HG02852 (cell line): ENCODE measurements around the gene SDE2.
"Not testable (repeated sequence)": the region's sequence is repeated elsewhere in the genome, so short reads cannot be mapped to it uniquely, and the experiment has no call there.

ENCODE experiments used
- ATAC-seq: cut with Tn5 transposase; IDR thresholded peaks from one replicate; pipeline ENCODE4 v1.9.1; 2021; ENCODE audit warnings: mild to moderate bottlenecking, moderate library complexity; ENCODE audit not compliant: unreplicated experiment

Gene SDE2

GRCh38 chr1:226007126-226007892 is 8.2 kb upstream of the SDE2 start:
- ATAC-seq, result not testable (repeated sequence)

GRCh38 chr1:226006686-226007085 is 7.5 kb upstream of the SDE2 start:
- no peak for ATAC-seq

GRCh38 chr1:226004396-226004795 is 5.3 kb upstream of the SDE2 start:
- ATAC-seq, result no peak

DNA sequence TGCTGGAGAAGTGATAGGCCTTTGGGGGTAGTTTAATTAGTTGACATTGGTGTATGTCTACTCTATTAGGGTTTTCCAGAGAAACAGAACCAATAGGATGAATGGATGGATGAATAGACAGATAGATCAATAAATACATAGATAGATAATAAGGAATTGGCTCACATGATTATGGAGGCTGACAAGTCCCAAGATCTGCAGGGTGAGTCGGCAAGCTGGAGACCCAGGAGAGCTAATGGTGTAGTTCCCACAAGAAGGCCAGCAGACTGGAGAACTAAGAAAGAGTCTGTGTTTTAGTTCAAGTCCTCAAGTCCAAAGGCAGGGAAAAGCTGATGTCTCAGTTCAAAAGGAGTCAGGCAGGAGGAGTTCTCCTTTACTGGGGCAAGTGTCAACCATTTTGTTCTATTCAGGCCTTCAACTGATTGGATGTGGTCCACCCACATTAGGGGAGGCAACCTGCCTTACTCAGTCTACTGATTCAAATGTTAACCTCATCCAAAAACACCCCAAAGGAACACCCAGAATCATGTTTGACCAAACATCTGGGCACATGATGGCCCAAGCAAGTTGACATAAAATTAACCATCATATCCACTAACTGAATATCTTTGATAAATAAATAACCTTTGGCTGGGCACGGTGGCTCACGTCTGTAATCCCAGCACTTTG is 4.5 kb upstream of the SDE2 start:
- ATAC-seq, result no peak

GRCh38 chr1:226002667-226003501 is 3.7 kb upstream of the SDE2 start:
- ATAC-seq, result no peak

- no peak for ATAC-seq
These were observed 3.0 kb upstream of the SDE2 start for GRCh38 chr1:226001963-226002666.

- no peak for ATAC-seq
These were observed 1.9 kb upstream of the SDE2 start for GRCh38 chr1:226001088-226001487.

DNA sequence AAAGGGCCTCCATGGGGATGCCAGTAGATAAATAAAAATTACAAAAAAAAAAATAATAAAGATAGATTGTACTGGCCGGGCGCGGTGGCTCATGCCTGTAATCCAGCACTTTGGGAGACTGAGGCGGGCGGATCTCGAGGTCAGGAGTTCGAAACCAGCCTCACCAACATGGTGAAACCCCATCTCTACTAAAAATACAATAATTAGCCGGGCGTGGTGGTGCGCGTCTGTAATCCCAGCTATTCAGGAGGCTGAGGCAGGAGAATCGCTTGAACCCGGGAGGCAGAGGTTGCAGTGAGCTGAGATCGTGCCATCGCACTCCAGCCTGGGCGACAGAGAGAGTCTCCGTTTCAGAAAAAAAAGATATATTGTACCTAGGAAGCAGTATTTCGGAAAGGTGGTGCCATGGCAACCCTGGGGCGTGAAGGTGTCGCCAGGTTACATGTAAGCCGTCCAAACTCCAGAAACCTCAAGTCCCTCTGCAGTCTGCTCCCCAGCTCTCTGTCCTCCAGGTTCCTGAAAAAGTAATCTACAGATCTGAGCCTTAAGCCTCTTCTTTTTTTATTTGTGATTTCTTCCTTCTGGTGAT is 1.4 kb upstream of the SDE2 start:
- not testable (repeated sequence) for ATAC-seq

- ATAC-seq, result peak; percentile 23
These were observed 782 bp upstream of the SDE2 start for GRCh38 chr1:225999912-226000337.

DNA sequence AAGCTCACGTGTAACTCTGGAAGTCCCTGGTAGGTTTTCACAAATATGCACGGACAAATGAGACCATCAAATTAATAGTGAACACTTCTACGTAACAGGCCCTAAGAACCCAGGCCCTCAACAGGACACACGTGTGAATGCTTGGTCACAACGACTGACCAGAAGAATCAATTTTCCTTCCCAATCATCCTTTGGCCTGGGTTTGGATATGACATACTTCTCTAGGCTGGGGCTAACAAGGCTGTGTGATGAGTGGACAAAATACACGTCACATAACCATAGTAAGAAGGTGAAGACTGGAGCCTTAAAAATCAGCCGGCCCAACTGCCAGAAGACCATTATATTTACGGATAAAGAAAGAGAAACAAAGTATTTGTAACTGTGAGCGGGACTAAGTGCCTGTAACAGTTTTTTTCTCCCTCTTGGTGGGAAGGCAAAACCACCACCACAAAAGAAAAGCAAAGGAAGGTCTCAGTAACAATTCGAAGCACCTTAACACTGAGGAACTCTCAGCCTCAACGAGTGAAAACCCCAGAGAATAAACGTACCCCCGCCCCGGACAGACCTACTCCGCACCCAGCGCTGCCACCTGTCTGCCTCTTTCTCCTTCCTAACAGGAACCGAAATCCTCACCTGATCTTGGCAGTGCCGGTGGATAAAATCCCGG is 450 bp downstream of the SDE2 start:
- ATAC-seq, result peak; percentile 2

- ATAC-seq, result no peak
These were observed 2.1 kb downstream of the SDE2 start for GRCh38 chr1:225996946-225997545.

- ATAC-seq, result no peak
These were observed 3.0 kb downstream of the SDE2 start for GRCh38 chr1:225995919-225996864.

DNA sequence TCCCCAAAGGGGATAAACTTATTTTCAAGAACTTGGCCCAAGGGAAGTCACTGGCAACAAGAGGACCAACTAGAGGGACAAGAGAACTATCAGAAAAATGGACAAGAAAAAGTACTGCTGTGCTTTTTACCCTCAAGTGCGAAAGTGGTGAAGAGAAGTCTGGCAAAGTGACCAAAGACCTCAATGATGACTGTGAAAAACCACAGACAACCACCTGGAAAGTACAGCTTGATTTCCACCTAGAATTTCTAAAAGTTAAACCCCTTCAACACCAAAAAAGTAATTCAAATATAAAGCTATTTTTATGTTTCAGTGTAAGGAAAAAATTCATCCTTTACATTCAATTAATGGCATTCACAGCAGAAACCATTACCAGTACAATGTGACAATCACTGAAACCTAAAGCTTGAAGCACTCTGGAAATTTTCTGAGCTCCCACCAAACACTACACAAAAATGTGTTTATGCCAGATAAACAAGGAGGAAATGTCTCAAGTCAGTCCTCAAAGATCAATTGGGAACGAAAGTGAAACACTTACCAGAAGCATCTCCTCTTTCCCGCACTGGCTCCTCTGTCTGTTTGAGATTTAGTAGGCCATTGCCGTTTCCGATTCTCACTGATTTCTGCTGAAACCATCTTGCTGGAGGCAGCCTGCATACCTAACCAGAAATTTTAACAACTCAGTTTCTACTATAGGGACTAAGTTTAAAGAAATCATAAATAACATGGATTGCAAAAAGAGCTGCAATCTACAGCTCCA is 8.3 kb downstream of the SDE2 start:
- ATAC-seq, result peak; percentile 54

GRCh38 chr1:225987491-225988316 is 11.4 kb downstream of the SDE2 start:
- no peak for ATAC-seq

DNA sequence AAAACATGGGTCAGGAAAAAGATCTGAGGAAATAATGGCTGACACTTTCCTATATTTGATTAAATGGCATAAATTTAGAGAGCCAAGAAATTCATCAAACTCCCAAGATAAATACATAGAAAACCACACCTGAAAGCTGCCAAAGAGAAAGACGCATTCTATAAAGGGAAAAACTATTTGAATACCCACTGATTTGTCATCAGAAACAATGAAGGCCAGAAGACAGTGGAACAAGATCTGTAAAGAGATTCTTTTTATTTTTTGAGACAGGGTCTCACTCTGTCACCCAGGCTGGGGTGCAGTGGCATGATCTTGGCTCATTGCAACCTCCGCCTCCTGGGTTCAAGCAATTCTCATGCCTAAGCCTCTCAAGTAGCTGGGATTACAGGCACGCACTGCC is 17.4 kb downstream of the SDE2 start:
- no peak for ATAC-seq

DNA sequence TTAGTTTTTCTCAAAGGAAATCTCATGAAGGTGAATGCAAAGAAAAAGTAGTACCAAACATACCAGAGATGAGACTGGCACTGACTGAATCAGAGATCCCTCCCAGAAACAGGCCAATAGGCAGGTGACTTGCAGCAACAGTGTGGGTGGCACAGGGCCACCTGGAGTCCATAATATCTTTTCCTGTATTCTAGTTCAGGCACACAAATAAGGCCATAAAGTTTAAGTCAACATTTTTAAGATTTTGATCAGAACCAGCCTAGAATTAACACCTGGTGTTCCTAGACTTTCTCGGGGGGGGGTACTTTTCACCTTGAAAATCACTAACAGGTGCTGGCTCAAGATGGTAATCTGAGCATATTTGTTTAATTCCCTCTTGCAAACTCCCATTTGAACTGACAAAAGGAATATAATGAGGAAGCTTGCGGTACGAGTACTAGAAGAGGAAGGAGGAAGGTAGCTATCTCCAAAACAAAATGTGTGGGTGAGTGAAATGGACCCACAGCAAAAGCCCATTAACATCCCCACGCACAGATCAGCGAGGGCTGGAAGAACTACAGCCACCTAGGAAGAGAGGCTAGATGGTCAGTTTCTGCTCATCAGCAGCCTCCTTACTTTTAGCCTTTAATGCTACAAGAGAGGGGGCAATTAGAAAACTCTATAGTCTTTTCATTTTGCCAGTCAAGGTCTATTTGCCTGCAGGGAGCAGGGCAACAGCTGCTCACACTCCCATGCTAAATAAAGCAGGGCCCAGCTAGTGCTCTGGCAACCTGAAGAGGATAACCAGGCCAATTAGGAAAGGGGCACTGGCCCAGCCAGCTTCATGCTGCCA is 18.9 kb downstream of the SDE2 start:
- ATAC-seq, result no peak
